HG03442 (cell line): ENCODE measurements around the gene USP40.

Experiments used
- ATAC-seq: cut with Tn5 transposase; IDR thresholded peaks from one replicate; pipeline ENCODE4 v1.9.1; 2021; ENCODE audit warnings: mild to moderate bottlenecking, moderate library complexity; ENCODE audit not compliant: unreplicated experiment

Gene USP40

DNA sequence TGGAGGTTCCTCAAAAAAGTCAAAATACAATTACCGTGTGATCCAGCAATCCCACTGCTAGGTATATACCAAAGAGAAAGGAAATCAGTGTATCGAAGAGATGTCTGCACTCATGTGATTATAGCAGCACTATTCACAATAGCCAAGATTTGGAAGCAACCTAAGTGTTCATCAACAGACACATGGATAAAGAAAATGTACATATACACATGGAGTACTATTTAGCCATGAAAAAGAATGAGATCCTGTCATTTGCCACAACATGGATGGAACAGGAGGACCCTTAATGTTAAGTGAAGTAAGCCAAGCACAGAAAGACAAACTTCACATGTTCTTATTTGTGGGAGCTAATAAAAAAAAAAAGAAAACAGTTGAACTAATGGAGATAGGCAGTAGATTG, 133.6 kb downstream of the USP40 start:
- no peak for ATAC-seq

DNA sequence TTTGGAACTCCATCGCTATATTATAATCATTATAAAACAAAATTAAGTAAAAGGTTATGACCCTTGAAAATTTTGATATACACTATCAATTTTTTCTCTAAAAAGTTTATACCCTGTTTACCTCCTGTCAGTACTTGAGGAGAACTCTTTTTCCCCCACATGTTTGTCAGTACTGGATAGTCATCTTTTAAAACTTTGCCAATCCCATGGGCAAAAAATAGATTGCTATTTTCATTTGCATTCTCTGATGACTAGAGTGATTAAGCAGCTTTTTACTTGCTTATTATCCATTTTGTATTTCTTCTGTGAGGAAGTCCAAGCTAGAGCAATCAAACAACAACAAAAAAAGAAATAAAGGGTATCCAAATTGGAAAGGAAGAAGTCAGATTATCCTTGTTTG, 135.9 kb downstream of the USP40 start:
- ATAC-seq = no peak

DNA sequence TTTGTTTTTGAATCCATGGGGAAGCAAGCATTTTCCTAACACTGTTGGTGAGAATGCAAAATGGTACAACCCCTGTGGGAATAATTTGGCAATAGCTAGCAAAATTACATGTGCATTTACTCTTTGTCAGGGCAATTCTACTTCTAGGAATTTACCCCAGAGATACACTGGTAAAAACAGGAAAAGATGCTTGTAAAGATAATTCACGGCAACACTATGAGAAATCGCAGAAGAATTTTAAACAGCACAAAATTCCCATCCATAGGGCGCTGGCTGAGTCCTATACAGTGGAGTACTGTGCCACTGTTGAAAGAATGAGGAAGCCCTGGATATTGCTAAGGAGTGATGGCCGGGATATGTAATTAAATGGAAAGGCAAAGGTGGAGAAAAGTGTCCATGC, 136.5 kb downstream of the USP40 start:
- no peak for ATAC-seq

DNA sequence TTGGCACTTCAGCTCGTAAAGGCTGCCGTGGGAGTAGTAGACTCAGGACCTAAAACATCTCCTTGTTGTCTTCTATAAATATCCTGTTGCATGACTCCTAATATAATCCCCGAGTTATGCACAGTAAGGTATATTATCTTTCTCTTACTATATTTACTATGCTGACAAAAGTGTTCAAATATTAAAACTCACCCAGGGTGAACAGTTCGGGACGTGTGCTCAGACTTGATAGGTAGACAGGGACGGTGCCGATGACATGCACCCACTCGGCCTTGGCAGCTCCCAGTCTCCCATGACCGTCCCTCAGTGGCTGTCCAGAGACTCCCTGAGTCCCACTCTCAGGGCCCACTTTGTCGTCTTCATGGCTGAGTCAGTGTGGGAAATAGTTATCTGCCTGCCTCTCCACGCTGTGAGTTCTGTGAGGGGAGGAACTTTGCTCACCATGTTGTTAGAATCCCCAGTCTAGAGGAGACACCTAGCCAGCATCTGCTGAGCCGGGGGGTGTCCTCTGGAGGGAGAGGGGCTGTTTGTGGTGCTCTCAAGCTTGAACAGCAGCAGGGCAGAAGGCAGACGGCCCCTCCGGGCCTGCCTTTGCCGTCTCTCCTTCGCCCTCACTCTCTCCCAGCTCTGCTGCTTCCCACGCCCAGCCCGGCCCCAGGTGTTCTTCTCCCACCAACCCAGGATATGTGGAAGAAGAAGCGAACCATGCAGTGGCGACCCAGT, 137.2 kb downstream of the USP40 start:
- ATAC-seq = no peak

DNA sequence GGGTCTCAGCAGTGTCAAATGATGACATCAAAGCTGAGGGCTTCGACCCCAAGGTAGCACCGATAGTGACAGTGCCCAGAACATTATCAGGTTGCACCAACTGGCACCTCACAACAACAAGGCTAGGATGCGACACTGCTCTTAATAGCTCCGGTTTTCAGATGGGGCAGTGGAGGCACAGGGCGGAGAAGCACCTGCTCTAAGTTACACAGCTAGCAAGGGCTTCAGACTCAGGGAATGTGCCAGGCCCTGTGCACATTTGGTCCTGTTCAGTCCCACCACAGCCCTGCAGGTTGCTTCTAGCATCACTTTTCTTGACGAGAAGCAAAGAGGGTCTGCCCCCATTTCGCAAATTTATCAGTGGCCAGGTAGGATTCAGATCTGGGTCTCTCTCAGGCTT, 138.1 kb downstream of the USP40 start:
- ATAC-seq = no peak

DNA sequence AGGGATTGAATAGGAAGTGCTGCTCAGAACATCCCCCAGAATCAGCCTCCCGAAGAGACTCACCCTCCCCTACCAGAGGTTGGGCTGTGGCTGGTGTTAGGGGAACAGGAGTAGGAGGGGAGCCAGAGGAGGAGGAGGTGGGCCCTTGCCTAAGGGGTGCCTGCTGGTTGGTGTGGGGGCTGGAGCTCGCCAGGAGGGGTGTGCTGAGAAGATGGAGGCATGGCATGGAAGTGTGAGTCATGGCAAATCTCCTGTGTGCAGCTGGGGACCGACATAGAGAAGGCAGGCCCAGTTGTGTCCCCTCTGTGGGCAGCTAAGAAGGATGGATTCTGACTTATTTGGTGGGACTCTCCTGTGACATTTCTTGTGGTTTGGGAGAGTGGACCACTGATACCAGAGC, 138.6 kb downstream of the USP40 start:
- no peak for ATAC-seq

DNA sequence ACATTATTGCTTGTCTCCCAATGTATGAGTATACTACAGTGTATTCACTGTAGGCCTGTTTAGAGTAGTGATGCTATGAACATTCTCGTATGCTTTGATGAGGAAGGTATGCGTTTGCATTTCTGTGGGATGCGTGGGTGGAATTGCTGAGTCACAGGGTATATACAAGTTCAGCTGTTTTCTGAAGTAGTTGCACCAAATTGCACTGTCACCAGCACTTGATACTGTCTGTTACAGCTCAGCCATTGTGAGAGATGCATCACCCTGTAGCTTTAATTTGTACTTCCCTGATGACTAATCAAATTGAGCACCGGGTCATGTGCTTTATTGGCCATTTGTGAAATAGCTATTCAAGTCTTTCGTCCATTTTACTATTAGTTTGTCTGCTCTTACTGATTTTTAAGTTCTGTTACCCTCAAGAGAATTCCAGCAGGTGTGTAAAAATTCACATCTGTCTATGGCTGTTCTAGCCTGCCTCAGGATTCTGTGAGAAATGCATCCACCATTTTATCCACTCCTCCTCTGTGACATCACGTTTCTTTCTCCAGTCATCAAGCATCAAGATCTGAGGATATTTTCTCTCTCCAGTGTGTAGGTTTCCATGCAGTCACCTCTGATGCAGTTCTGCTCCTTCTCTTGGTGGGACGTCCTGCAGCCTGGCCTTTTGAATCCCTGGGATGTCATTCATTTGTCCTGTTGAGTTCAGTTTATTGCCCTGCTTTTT, 139.8 kb downstream of the USP40 start:
- ATAC-seq = no peak
